IMR-90 (cell line): ENCODE results near the gene OR9A4. TPM values are rescaled to one million over a fixed set of nuclear protein-coding genes. Genes with fewer than 3 reads are reported as not detected.

Source experiments
- ATAC-seq: fragments of 200-7000 bp; cut with Tn5 transposase; 2 replicates; pipeline ENCODE4 v1.9.1; 2020; ENCODE audit warnings: low read depth, mild to moderate bottlenecking, moderate library complexity
- BruUV-seq: library from RNA; stranded (reverse); fragments of 400-500 nt; replicated peaks from 2 replicates; lab custom pipeline; 2021; lab: Mats Ljungman, UMichigan
- CTCF ChIA-PET: fragments of 300-600 bp; formaldehyde crosslinking; extraction: SDS; loops from one replicate; lab custom pipeline; 2021; ENCODE audit warnings: antibody characterized with exemption; lab: Yijun Ruan, JAX
- POLR2A ChIA-PET: fragments of 300-600 bp; sonication (Branson Sonifier 250); formaldehyde crosslinking; loops from one replicate; lab custom pipeline; 2022; ENCODE audit warnings: antibody characterized with exemption; ENCODE audit not compliant: unreplicated experiment; lab: Charles Lee
- DNase-seq: peaks from one replicate; pipeline ENCODE4 v3.0.0; 2013
- H2AFZ ChIP-seq: replicated peaks from 2 replicates; pipeline ENCODE3; 2013; ENCODE audit warnings: low read length, mild to moderate bottlenecking; ENCODE audit not compliant: poor library complexity
- H2AK5ac ChIP-seq: 2 replicates; pipeline ENCODE4 v1.6.1; 2013; ENCODE audit warnings: low read depth, low read length, inconsistent platforms
- H2AK9ac ChIP-seq: replicated peaks from 2 replicates; pipeline ENCODE3; 2013; ENCODE audit warnings: mild to moderate bottlenecking, low read depth, low read length, moderate library complexity; ENCODE audit not compliant: poor library complexity
- H2BK120ac ChIP-seq: 2 replicates; pipeline ENCODE4 v1.6.1; 2013; ENCODE audit warnings: low read depth, low read length, inconsistent platforms
- H2BK15ac ChIP-seq: 3 replicates; pipeline ENCODE4 v1.6.1; 2013; ENCODE audit warnings: low read depth, low read length, inconsistent platforms
- H2BK20ac ChIP-seq: 2 replicates; pipeline ENCODE4 v1.6.1; 2013; ENCODE audit warnings: low read depth, mild to moderate bottlenecking, inconsistent platforms, low read length, moderate library complexity
- H2BK5ac ChIP-seq: 2 replicates; pipeline ENCODE4 v1.6.1; 2013; ENCODE audit warnings: mild to moderate bottlenecking, low read depth, low read length, inconsistent platforms; ENCODE audit not compliant: poor library complexity, severe bottlenecking
- H3K14ac ChIP-seq: replicated peaks from 2 replicates; pipeline ENCODE4 v1.6.1; 2013; ENCODE audit warnings: low read depth, low read length, inconsistent platforms
- H3K18ac ChIP-seq: 2 replicates; pipeline ENCODE4 v1.6.1; 2013; ENCODE audit warnings: low read depth, low read length, control low read depth
- H3K23ac ChIP-seq: 2 replicates; pipeline ENCODE4 v1.6.1; 2013; ENCODE audit warnings: low read depth, low read length, inconsistent platforms
- H3K27ac ChIP-seq: 2 replicates; pipeline ENCODE4 v1.5.1; 2013; ENCODE audit warnings: mild to moderate bottlenecking, control low read depth, low read length; ENCODE audit not compliant: insufficient read depth
- H3K27me3 ChIP-seq: 2 replicates; pipeline ENCODE4 v1.6.1; 2013; ENCODE audit warnings: low read length; ENCODE audit not compliant: control insufficient read depth, insufficient read depth
- H3K36me3 ChIP-seq: 2 replicates; pipeline ENCODE4 v1.6.1; 2013; ENCODE audit warnings: low read length, mixed read lengths; ENCODE audit not compliant: control insufficient read depth, insufficient read depth
- H3K4ac ChIP-seq: 2 replicates; pipeline ENCODE4 v1.6.1; 2013; ENCODE audit warnings: low read depth, low read length, inconsistent platforms
- H3K4me1 ChIP-seq: 2 replicates; pipeline ENCODE4 v1.6.1; 2013; ENCODE audit warnings: low read length, mixed read lengths; ENCODE audit not compliant: control insufficient read depth, insufficient read depth
- H3K4me2 ChIP-seq: 2 replicates; pipeline ENCODE4 v1.6.1; 2013; ENCODE audit warnings: low read depth, mild to moderate bottlenecking, control low read depth, low read length, moderate library complexity
- H3K4me3 ChIP-seq: 2 replicates; pipeline ENCODE4 v1.5.1; 2013; ENCODE audit warnings: low read depth, mild to moderate bottlenecking, control low read depth, low read length, moderate library complexity; ENCODE audit not compliant: insufficient read depth
- H3K56ac ChIP-seq: 2 replicates; pipeline ENCODE4 v1.6.1; 2013; ENCODE audit warnings: low read length, inconsistent platforms; ENCODE audit not compliant: insufficient read depth; ENCODE audit errors: extremely low read depth
- H3K79me1 ChIP-seq, 2 experiments: 2 replicates each; pipeline ENCODE4 v1.6.1; 2013; ENCODE audit warnings: low read length in 2 of 2, inconsistent platforms in 1 of 2, low read depth in 1 of 2
- H3K9ac ChIP-seq: 2 replicates; pipeline ENCODE4 v1.6.1; 2013; ENCODE audit warnings: low read depth, low read length, control low read depth
- H3K9me1 ChIP-seq: 2 replicates; pipeline ENCODE4 v1.6.1; 2013; ENCODE audit warnings: low read length, inconsistent platforms; ENCODE audit not compliant: insufficient read depth
- H3K9me3 ChIP-seq: 2 replicates; pipeline ENCODE4 v1.6.1; 2013; ENCODE audit warnings: low read length; ENCODE audit not compliant: control insufficient read depth, insufficient read depth
- H4K20me1 ChIP-seq: 2 replicates; pipeline ENCODE4 v1.6.1; 2013; ENCODE audit warnings: low read length, inconsistent platforms; ENCODE audit not compliant: insufficient read depth
- H4K5ac ChIP-seq: 2 replicates; pipeline ENCODE4 v1.6.1; 2013; ENCODE audit warnings: mild to moderate bottlenecking, low read depth, low read length, control low read depth
- H4K8ac ChIP-seq, 2 experiments: 2 replicates each; pipeline ENCODE4 v1.6.1; 2013; ENCODE audit warnings: low read depth in 2 of 2, low read length in 2 of 2, control low read depth in 1 of 2, inconsistent platforms in 1 of 2
- H4K91ac ChIP-seq: 2 replicates; pipeline ENCODE4 v1.6.1; 2013; ENCODE audit warnings: low read depth, low read length, inconsistent platforms; ENCODE audit not compliant: insufficient read depth
- CEBPB ChIP-seq: IDR thresholded peaks from 2 replicates; pipeline ENCODE4 v1.6.1; 2012; ENCODE audit warnings: low read depth, low read length, improper control_type of control experiment
- FOS ChIP-seq: fragments of 150-350 bp; IDR thresholded peaks from 2 replicates; pipeline ENCODE4 v1.6.1; 2016; ENCODE audit warnings: low read depth, low read length
- MAZ ChIP-seq: IDR thresholded peaks from 2 replicates; pipeline ENCODE4 v1.6.1; 2012; ENCODE audit warnings: low read depth, mild to moderate bottlenecking, low read length, improper control_type of control experiment, moderate library complexity, borderline replicate concordance
- MXI1 ChIP-seq: IDR thresholded peaks from 2 replicates; pipeline ENCODE4 v1.6.1; 2012; ENCODE audit warnings: low read depth, mild to moderate bottlenecking, low read length, moderate library complexity, borderline replicate concordance
- NFE2L2 ChIP-seq: fragments of 150-350 bp; IDR thresholded peaks from 2 replicates; pipeline ENCODE4 v1.6.1; 2016; ENCODE audit warnings: low read depth, mild to moderate bottlenecking, low read length
- WGBS, 2 experiments: methylation state at CpG; one replicate each; pipeline versions ENCODE4 v1.1.5 to v1.1.7; 2013; ENCODE audit warnings: missing lambda C conversion rate in 2 of 2; ENCODE audit not compliant: insufficient read length in 1 of 2; ENCODE audit errors: extremely low coverage in 2 of 2; 5-methylcytosine and 5-hydroxymethylcytosine counted together
- dilution Hi-C: fragments of 300-500 bp; cut with HindIII; formaldehyde crosslinking; loops from one replicate; pipeline ENCODE4 v1.14.3; 2018; ENCODE audit warnings: low sequenced_read_pairs; ENCODE audit not compliant: unreplicated experiment
- in situ Hi-C: fragments of 300-500 bp; cut with MboI; formaldehyde crosslinking; loops from 3 replicates; pipeline ENCODE4 v1.14.3; 2019; ENCODE audit warnings: low sequenced_read_pairs, inconsistent platforms, mixed read lengths
- intact Hi-C: fragments of 100-400 bp; cut with micrococcal nuclease; formaldehyde crosslinking; loops from 2 replicates; pipeline ENCODE4 v1.10.0; 2022
- polyA plus RNA-seq, 3 experiments: library from polyadenylated mRNA; depleted of rRNA; stranded (reverse); fragments of >200 nt; gene quantifications; 2 replicates each; pipeline ENCODE4 v1.2.3, GENCODE V29; 2012; ENCODE audit warnings: low replicate concordance in 1 of 3
- total RNA-seq: library from RNA; depleted of rRNA; stranded (reverse); fragments of >200 nt; gene quantifications from 2 replicates; pipeline ENCODE4 v1.2.3, GENCODE V29; 2012

The OR9A4 gene
- total and polyA plus RNA-seq, 2 of the 4 experiments (the other 2 are of a cell fraction) = not detected

DNA sequence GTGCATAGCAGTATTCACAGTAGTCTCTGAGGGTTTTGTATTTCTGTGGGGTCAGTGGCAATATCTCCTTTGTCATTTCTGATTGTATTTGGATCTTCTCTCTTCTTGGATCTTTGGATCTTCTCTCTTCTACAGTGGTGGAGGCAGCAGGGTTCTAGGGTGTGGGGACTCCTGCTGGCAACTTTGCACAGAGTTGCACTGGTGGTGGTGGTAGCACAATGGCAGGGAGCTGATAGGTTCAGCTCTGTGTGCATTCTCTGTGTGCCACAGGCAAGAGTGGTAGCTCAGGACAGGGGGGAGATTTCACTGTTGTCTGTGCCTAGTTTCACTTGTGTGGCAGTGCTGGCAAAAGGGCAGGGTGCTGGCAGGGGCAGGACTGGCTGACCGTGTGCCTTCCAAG, 39.8 kb upstream of the OR9A4 start:
- Histone ChIP-seq H3K56ac (no peak overlapping the region), H3K27ac (no peak overlapping the region), H4K5ac (no peak overlapping the region), H2AK5ac (no peak overlapping the region), H3K23ac (no peak overlapping the region), H4K91ac (no peak overlapping the region), H2AFZ (no peak overlapping the region), H3K18ac (no peak overlapping the region), H3K27me3 (no peaks in the 10 kb centered on the region), H3K9ac (no peak overlapping the region), H3K9me3 (peaks cover 17% of the 10 kb centered on the region), H3K36me3 (no peaks in the 10 kb centered on the region), H2AK9ac (peak overlapping the region; percentile 42), H3K79me1 (no peaks in the 10 kb centered on the region), H3K9me1 (no peaks in the 10 kb centered on the region), H2BK120ac (no peak overlapping the region), H3K14ac (no peak overlapping the region), H2BK15ac (no peak overlapping the region), H2BK20ac (no peak overlapping the region), H3K4ac (no peak overlapping the region), H4K8ac (no peak overlapping the region), H4K20me1 (no peaks in the 10 kb centered on the region), H3K4me1 (no peaks in the 10 kb centered on the region), H3K4me2 (no peak overlapping the region), H3K4me3 (no peak overlapping the region), H2BK5ac (no peak overlapping the region)
- ChIA-PET POLR2A (no interaction called here), CTCF (no interaction called here)
- no peak for TF ChIP-seq NFE2L2
- TF ChIP-seq CEBPB = no peak
- TF ChIP-seq FOS = no peak
- TF ChIP-seq MXI1 = no peak
- TF ChIP-seq MAZ = no peak
- WGBS, 2 experiments = 0% methylated on average over 1 of the region's 1 CpG; no CpG with 5 or more reads in 1 of the 2 experiments
- no peak for DNase-seq
- no peak for ATAC-seq
- no TSS peak for BruUV-seq
- in situ Hi-C loops = no loop called here
- dilution Hi-C loops = no loop called here
- intact Hi-C loops = no loop called here
